Hematopoietic multipotent progenitor cell treated with erythropoietin and hydrocortisone succinate and interleukin-3 and kit ligand, for 17 days (in vitro differentiated cells): ENCODE measurements around the gene WDR77.

ENCODE experiments used
- DNase-seq: peaks from one replicate; pipeline ENCODE4 v3.0.0-alpha.2; 2015; ENCODE audit warnings: low spot score

The WDR77 gene

DNA sequence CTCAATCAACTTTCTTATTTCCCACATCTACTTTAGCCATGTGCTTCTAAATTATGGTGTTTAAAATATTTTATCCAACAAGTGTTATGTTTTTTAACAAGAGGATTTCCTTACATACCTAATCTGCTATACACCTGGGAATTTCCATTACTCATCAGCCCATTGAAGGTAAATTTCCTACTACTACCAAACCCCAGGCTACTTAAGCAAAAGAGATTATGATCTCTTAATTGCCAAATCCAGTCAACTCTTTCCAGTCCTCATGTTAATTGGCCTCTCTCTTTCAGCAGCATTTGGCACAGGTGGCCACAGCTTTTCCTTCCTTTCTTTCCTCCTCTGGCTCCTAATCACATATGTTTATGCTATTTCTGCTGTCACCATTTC is 19.7 kb upstream of the WDR77 start:
- DNase-seq = no peak

DNA sequence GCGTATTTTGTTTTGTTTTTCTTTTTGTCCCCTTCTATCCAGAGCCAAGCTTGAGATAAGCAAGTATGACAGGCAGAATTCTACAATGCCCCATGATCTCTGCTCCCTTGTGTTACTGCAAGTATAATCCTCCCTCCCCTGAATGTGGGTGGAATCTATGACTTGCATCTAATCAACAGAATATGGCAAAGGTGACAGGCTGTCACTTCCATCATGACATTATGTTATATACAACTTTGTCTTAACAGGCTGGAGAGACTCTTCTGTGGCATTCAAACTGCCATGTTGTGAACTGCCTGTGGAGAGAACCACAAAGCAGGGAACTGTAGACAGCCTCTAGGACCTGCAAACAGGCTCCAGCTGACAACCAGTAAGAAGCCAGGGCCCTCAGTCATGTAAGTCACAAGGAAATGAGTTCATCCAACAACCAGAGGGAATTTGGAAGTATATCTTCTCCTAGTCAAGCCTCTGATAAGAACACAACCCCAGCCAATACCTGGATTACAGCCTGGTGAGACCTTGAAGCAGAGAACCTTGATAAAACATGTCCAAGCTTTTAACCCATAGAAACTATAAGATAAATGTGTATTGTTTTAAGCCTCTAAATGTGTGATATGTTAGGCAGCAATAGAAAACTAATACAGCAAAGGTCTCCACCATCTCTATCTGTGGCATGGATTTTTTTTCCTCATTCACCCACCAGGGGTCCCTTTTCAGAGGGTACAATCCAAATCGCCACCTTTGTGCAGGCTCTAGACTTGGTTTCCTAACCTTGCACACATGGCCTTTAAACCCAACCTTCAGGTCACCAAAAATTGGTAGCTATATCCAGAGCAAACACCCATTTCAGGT is 19.0 kb upstream of the WDR77 start:
- no peak for DNase-seq

DNA sequence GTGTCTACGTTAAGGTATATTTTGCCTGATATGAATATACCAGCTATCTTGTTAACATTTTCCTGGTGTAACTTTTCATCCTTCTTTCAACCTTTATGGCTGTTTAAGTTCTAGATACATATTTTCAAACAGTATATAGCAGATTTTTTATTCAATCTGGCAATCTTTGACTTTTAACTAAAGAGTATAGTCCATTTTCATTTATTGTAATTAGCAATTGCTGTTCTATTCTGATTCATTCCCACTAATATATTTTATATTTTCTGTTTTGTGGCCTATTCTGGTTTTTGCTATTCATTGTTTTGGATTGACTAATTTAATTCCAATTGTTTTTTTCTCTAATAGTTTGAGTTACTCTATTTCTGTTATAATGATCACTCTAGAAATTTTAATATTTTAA is 17.4 kb upstream of the WDR77 start:
- no peak for DNase-seq

- DNase-seq = no peak
Measured at GRCh38 chr1:111465754-111466153, 16.7 kb upstream of the WDR77 start.

DNA sequence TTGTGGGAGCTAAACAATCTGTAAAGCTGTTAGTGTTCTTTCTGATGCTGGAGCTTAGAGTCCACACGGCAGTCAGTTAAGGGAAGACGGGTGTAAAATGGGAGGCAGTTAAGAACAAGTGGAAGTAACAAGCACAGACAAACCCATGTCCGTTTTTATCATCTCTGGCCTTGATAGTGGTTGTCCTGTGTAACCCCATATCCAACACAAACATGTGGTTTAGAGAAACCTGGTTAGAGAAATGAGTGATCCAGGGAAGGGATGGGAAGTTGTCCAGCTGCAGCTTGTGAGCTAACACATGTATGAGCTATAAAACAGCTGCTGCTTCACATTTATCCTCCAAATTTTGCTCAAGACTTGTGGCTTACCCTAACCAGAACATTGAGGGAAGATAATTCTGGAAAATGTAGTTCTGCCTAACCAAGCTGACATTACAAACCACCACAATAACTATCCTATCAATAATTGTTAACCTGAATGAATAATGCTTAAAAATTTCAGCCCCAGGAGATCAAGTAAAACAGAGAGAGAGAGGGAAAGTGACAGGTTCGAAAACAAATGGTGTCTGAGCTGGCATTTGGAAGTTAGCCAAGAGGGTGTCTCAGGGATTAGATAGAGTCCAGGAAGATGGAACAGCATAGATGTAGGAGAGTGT is 14.1 kb upstream of the WDR77 start:
- peak; percentile 53 for DNase-seq

GRCh38 chr1:111462370-111463028 is 13.4 kb upstream of the WDR77 start:
- no peak for DNase-seq

DNA sequence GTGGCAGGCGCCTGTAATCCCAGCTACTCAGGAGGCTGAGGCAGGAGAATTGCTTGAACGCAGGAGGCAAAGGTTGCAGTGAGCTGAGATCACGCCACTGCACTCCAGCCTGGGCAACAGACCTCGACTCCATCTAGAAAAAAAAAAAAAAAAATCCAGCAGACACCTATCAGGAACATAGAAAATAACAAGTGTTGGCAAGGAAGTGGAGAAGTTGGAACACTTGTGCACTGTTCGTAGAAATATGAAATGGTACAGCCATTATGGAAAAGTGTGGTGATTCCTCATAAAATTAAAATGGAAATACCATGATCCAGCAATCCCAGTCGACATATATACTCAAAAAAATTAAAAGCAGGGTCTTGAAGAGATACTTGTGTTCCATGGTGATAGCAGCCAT is 12.7 kb upstream of the WDR77 start:
- no peak for DNase-seq

GRCh38 chr1:111455642-111456031 is 6.6 kb upstream of the WDR77 start:
- no peak for DNase-seq

GRCh38 chr1:111454859-111455641 is 6.0 kb upstream of the WDR77 start:
- DNase-seq = no peak

DNA sequence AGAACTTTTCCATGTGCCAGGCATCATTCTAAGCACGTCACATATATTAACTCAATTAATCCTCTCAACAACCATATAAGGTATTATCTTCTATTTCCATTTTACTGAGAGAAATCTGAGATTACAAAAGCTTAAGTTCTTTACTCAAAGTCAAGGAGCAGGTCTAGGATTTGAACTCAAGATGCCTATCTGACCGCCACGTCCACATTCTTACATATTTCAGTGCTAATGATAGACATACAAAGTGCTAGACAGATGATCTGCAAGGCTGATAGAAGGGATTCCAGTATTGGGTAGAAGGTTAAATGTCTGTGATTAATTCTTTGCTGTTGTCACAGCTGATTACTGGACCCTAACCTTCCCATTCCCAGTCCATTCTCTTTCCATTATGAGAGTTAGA is 4.7 kb upstream of the WDR77 start:
- no peak for DNase-seq

DNA sequence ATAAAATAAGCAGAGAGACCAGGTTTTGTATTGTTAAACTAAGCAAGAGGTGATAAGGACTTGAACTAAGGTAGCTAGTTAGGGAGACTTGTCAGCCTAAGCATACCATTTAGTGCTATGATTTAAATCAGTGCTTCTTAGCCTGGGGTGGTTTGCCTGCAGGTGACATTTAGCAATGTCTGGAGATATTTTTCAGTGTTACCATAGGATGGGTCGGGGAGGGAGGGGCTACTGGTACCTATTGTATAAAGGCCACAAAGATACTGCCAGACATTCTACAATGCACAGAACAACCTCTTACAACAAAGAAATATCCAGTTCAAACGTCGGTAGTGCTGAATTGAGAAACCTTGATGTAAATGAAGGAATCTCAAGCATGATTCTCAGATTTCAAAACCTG is 3.5 kb upstream of the WDR77 start:
- DNase-seq = no peak

- DNase-seq = peak; percentile 40
Measured at GRCh38 chr1:111450185-111450584, 1.1 kb upstream of the WDR77 start.

DNA sequence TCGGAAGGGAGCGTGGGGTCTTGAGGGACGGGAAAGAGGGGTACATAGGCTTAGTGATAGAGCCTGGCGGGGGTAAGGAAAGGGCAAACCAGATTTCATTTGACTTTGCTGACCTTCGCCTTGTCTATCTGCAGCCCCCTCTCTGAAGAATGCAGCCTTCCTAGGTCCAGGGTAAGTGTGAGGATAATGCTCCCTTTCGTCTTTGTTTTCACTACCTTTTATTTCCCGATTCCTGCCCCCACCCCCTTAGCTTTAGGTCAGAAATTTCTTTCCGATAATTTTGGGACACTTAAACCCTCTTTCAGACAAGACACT is 604 bp upstream of the WDR77 start:
- DNase-seq = no peak

DNA sequence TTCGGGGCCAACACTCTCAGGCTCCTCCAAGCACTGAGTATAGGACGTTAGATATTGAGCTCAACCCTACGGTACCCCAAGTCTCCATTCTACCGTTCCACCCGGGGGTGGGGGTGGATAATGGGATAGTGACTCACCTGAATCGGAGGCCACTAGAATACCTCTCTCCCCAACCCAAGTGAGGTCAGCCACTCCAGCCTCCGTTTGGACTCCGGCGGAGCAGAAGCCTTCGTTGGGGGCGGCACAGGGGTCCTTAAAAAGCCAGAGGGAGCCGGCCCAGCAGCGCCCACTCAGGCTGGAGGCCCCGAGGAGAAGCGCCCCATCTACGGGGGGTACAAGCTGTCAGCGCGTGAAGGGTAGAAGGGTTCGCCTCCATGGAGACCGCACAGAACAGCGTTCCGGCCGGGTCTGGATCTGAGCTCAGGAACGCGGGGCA is 556 bp downstream of the WDR77 start:
- DNase-seq = peak; percentile 17

- DNase-seq = no peak
Measured at GRCh38 chr1:111446967-111447892, 1.8 kb downstream of the WDR77 start.

DNA sequence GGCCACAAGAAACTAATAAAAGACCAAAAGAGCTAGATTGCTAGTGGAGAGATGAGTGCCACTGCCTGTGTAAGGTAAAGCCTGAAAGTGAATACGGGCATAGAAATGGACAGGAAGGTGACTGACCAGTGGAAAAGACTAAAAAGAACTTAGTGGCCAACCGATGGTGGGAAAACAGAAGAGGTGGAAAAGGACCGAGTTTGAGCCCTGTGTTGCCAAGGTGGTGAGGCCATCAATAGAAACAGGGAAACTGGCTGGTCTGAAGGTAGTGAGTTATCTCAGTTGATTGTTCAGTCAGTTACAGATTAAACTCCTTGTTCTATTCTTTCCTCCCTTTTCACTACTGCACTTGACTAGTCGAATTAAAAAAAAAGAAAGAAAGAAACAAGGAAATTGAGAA is 2.5 kb downstream of the WDR77 start:
- DNase-seq = no peak

- DNase-seq = no peak
Measured at GRCh38 chr1:111444031-111444430, 5.0 kb downstream of the WDR77 start.

- no peak for DNase-seq
Measured at GRCh38 chr1:111442457-111442856, 6.6 kb downstream of the WDR77 start.

GRCh38 chr1:111441573-111442192 is 7.4 kb downstream of the WDR77 start:
- peak; percentile 17 for DNase-seq

- DNase-seq = no peak
Measured at GRCh38 chr1:111439461-111440351, 9.3 kb downstream of the WDR77 start.
